LoVo (cell line): ENCODE results near the gene TCF7L2.

Source experiments
- DNase-seq: peaks from one replicate; pipeline ENCODE4 v3.0.0-alpha.2; 2016; ENCODE audit warnings: low spot score

Gene TCF7L2

DNA sequence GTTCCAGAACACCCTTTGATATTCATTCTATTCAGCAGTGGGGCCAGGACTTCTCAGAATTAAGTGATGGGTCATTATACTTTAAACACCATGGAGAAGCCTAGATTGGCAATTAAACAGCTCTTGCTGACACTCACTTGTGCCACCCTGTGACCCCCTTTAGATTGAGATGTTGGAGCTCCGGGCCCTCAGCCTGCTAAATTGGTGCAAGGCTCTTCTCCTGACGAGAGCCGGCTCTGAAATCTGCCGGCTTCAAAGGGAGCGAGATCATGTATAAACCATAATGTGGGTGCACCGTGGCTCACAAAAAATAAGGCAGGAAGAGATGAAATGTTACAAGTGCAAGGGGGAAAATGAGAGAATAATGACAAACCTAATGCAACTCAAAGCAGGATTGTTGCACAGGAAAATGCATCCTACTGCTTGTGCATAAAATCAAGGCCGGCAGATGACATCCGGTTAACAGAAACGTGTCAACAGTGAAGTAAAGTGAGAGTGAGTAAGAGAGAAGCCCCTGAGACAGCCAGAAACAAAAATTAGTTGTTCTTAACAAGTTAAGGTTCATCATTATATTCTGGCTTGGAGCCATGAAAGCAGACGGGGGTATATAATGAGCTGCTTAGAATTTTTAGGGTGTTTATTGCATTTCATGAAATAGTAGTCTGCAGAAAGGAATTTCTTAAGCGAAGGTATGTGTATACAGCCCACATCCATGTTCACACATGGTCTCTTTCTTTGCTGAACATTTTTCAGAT is 198.2 kb downstream of the TCF7L2 start:
- DNase-seq = no peak

DNA sequence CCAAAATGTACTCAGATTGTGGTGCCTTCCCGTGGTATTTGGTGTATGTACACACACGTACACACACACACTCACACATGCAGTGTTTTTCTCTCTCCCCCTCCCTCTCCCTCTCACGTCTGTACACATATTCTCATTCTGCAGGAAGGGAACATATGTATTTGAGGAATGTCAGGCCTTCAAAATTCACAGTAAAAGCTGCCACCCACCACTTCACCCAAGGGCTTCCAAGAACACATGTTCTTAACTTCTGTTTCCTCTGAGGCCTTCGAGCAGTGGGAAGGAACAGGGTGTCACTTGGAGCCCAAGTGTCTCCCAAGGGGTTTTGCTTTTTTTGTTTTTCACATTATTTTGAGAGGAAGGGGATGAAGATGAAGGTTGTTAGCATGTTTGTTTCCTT is 198.9 kb downstream of the TCF7L2 start:
- DNase-seq = no peak

DNA sequence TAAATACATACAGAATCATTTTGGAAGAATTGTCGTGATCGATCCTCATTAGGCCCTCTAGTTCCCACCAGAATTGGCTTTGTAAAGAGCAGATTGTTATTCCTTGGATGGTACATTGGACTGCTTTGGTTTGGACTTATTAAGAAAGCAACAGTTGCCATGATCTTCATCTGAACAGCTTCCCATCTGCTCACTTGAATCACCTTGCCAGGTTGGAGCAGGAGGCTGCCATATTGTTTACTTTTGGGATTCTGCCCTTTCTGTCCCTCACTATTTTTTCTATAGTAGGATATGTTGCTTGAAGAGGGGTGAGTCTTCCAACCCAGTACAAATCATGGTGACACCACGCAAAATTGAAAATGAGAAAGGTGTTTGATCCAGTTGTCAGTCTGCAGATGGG is 199.6 kb downstream of the TCF7L2 start:
- DNase-seq = no peak

DNA sequence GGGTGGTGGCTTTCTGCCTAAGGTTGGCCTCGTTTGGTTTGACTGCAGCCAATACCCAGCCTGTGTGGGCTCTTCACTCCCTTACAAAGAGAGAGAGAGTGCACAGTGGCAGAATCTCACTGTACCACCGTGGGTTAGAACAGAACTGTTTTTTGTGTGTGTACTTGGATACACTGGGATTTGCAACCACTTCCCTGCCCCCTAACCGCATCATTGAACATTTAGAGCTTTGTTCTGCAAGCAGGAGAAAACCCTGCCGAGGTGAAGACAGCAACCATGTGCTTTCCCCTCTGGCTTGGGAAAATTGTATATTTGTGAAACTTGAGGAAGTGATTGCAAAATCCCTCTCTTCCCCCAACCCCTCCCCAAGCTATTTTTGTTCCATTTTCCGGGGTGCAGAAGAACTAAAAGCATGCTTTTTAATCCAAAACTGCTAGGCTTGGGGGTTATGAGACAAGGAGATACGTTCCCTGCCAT is 201.2 kb downstream of the TCF7L2 start:
- no peak for DNase-seq

DNA sequence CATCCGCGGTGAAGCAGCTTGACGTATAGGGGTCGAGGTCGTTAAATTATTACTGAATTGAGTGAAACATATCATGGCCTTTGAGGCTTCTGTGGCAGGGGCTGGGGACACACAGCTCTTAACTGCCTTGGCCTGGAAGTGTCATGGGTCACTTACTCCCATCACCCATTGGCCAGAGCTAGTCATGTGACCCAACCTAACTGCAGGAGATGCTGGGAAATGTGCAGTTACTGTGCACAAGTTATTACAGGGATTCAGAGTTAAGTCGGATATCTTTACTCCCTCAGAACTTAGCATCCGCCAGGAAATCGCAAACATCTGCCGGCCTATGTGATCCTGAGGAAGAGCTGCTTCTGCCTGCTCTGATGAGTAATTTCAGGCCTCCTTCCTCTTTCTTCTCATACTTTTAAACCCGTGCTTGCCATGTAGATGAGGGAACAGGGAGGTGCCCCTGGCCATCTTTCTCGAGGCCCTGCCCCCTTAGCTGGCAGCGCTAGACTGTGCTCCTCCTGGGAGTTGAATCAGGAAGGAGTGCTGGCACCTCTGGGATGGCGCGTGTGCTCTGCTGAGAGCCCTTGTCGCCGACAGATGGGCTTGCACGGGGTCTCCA is 203.6 kb downstream of the TCF7L2 start:
- no peak for DNase-seq

DNA sequence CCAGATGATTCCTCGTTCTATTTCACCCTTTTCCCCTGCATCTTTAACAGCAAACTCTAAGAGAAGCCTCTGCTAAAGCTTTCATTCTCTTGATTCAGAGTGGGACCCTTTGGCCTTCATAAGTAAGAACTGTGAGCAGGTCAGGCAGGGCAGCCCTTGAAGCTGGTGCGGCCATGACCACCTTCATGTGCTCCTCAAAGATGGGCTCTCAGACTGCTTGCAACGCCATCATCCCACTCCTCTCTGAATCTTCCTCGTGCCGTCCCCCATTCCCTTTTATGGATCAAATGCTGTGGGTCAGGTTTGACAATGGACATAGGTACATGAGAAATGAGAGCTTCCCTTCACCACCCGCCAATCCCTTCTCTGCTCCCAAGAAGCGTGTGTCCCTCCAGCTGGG is 207.4 kb downstream of the TCF7L2 start:
- no peak for DNase-seq

DNA sequence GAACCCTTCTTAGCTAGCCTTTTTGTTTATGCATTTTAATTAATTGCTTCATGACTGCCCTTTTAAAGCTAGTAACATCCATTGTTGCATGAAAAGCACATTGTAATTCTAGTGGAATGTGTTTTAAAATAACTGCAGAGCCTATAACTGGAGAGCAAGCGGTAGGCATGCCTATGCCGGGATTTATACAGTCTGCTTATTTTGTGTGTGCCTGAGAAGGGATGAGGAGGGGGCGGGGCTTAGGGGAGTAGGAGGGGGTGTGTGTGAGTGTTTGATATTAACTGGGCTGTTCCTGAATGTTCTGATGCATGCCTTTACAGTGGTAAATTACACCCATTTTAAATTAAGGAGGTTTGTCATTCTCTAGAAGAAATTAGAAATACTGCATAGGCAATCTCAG is 208.1 kb downstream of the TCF7L2 start:
- no peak for DNase-seq

DNA sequence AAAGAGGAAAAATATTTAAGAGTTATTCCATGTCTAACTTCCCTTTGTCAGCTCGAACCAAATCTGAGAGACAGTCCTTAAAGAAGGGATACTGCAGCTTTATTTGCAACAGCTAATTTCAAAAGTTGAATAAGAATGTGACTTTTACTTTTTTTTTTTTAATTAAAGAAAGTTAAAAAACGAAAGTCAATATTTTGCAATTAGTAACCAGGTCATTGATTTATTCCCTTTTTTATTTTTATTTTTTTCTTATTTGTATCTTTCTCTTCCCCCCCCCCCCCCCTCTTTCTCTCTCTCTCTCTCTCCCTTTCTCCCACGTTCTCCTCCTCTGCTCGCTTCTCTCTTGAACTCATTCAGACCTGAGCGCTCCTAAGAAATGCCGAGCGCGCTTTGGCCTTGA is 209.5 kb downstream of the TCF7L2 start:
- DNase-seq = no peak

DNA sequence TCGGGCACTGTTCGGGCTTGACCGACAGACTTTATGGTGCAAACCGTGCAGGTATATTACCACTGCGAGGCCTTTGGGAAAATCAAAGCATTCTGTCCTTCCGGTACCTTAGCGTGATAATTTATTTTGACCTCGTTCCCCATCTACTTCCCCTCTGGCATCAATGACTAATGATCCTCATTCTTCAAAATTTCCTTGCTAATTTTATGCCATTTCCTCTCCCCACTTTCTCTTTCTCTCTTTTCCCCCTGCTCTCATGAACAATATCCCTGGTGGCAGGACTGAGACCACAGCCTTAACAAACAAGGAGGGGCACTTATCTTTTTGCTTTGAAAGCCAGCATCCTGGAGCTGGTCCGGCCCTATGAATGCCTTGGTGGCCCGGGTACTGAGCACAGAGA is 210.6 kb downstream of the TCF7L2 start:
- DNase-seq = no peak

DNA sequence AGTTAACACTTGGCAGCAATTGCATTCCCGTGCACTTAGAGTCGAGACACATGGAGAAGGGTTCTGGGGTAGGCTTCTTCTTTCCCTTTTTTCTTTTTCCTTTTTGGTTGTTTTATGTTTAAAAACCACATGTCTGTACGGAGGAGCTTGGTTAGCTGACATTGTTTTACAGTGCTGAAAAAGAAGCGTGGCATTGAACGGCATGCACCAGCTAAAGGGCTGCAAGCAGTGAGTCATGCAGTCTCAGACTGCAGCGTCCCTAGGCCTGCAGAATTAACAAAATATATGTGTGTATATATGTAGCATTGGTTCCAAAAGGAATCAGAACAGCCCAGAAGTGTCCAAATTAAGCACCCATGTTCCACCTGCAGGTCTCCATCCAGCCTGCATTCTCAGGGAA is 211.0 kb downstream of the TCF7L2 start:
- DNase-seq = no peak

DNA sequence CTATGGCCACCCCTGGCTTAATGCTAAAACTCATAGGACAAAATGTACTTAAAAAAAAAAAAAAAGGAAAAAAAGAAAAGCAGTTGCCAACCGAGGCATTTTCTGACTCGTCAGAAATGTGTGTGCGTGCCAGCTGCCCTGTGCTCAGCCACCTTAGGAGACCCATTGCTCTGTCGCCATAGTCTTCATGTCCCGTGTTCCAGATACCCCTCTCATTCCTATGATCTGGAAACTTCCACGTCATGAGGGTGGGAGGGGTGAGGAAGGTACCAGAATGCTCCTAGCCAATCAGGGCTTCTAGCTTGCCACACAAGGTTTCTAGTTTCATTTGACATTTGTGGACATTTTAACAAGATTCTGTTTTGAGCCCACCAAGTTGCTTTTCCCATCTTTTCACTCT is 212.9 kb downstream of the TCF7L2 start:
- no peak for DNase-seq

DNA sequence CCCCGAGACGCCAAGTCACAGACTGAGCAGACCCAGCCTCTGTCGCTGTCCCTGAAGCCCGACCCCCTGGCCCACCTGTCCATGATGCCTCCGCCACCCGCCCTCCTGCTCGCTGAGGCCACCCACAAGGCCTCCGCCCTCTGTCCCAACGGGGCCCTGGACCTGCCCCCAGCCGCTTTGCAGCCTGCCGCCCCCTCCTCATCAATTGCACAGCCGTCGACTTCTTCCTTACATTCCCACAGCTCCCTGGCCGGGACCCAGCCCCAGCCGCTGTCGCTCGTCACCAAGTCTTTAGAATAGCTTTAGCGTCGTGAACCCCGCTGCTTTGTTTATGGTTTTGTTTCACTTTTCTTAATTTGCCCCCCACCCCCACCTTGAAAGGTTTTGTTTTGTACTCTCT is 215.6 kb downstream of the TCF7L2 start:
- DNase-seq = no peak

DNA sequence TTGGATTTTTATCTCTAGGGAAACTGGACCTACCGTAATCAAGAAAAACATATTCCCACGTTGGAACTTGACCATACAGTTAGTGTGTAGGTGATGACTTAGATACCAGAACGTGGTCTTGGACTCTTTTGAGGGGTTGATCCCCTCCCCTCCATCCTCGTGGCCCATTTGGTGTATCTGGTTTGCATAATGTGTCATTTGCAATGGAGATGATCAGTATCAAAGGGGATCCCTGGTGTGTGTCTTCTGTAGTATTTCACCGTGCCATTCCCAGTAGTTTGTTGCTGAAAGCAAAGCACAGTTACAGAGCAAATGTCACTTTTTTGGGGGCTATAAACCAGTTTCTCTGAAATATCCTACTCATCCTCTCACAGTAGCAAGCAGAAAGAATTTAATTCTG is 217.7 kb downstream of the TCF7L2 start:
- DNase-seq = no peak

DNA sequence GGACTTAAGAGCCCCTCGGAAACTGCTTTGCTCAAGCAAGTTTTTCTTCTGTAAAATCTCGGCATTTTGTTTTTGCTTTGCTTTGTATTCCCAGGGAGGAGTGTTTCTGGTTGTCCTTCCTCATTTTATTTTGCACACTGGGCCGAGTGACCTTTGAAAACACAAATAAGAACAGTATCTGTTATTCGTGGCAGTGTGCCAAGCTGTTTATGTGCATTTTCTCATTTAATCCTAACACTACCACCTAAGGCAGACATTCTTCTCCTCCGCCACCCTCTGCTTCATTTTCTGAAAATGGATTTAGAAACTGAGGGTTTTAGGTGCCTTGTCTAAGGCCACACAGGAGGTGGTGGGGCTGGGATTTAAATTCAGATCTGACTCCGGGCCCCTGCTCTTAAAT is 218.5 kb downstream of the TCF7L2 start:
- DNase-seq = no peak

DNA sequence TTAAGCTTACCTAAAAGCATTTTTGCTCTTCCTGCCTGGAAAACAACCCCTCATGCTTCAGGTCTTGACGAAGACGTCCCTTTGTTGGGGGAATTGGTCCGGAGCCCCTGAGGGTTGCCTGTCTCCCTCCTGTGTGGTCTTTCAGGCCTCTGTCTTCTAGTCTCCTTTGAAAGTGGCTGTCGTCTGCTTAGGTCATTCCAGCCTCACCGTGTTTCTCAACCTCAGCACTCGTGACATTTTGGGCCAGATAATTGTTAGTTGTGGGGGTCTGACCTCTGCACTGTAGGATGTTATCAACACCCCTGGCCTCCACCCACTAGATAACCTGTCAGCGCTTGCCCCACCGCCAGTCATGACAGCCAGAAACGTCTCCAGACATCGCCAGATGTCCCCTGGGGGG is 219.1 kb downstream of the TCF7L2 start:
- no peak for DNase-seq

DNA sequence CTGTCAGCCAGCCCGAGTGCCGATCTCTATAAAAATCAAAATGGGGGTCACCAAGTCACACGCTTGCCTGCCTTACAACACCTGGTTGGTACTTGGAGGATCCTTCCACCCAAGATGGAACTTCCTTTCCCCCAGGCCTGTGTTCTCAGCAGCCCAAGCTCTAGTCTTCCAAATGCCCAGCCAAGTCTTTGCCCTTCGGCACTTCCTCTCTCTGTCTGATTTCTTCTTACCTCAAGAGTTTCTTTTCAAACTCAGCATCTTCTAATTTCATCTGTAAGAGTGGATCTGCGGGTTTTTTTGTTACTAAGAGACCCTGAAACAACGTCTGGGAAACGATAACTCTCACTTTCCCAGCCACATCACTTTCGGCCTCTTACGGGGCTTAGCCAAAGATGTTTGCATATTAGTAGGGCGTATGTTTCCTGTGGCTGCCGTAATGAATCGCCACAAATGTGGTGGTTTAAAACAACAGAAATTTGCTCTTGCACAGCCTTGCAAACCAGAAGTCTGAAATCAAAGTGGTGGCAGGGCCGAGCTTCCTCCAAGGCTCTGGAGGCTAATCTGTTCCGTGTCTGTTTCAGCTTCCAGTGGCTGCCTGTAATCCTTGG is 219.9 kb downstream of the TCF7L2 start:
- DNase-seq = no peak

DNA sequence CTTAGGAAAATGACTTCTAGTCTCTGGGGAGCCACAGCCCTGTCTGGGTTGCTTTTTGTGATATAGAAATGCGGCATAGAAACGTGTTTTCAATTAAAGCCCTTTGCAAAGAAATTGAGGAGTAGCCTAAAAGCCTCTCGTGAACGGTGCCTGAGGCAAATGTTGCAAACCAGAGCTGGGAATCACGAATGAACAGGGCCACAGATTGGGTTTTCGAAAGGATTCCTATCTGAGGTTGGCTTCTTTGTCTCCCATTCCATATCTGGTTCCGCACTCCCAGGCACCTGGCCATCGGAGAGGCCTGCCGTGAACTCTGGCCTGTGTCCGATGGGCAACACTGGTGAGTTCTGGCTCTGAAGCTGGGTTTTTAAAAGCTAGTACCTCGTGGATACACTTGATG is 221.6 kb downstream of the TCF7L2 start:
- DNase-seq = no peak

DNA sequence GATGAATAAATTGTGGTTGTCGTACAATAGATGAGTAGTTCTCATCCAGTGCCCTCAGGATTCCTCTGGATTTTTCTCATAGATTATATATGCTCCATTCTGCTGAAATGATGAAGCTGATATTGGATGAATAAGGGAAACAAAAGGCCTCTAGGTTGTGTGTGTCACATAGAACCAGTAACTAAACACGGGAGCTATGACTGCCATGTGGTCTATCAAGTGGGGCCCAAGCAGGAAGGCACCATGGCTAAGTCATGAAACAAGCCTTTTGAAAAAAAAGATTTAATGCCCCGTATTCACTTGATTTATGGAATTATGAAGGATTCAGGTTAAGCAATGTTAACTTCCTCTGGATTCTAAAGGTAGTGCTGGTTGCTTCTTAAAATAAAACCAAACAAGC is 225.1 kb downstream of the TCF7L2 start:
- DNase-seq = no peak

DNA sequence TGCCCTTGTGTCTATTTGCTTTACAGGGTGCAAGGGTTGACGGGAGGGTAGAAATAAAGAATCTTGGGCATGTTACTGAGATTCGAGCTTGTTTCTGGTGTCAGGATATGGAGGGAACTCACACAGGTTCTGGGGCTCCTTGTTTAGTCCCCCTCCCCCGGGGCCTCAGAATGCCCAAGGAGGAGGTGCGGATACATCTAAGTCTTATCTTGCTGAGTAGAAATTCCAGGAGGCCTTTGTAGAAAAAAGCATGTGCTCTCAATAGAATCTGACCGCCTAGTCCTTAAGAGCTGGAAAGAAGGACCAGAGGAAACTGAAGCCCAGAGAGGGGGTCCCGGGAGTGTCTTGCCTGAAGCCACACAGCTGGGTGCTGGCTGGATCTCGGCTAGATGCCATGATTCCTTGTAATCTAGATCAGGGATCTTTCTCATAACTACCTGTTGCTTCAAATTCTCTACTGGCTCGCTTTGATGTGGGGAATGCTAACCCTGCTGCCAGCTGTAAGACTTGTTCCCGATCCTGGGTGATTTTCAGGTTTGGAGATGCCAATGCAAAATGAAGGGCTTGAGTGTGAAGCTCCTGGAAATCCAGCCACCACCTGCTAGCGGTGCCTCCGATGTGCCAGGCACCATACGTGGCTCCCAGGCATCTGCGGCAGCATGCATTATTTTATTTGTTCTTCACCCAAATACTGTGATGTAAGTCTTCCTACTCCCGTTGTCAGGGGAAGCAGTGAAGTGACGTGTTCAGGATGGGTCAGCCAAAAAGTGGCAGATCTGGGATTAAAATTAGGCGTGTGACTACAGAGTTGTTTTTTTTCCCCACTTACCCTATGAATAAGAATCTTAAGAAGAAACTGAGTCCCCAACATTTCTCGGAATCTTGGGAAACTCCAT is 226.0 kb downstream of the TCF7L2 start:
- DNase-seq = no peak

DNA sequence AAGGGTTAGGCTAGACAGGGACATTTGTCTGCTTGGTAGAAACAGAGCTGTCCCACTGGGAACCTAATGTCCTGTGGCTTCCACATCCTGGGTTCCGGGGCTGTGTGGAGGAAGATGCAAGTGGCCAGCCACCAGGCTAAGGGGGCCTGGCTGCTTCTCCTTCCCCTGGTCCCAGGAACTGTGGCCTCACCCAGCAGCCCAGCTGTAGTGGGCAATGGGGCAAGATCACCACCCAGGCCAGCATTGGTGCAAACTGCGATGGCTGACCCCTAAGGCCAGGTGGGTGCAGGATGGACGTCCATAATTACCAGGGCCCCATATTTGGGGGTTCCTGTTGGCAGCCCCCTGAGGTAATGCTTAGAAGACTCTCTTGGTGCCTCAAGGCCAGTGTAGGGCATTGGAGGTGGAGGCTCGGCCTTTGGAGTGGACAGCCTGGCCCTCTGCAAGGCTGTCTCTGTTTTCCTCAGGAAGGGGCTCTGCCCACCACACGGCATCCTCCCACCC is 226.7 kb downstream of the TCF7L2 start:
- DNase-seq = no peak

DNA sequence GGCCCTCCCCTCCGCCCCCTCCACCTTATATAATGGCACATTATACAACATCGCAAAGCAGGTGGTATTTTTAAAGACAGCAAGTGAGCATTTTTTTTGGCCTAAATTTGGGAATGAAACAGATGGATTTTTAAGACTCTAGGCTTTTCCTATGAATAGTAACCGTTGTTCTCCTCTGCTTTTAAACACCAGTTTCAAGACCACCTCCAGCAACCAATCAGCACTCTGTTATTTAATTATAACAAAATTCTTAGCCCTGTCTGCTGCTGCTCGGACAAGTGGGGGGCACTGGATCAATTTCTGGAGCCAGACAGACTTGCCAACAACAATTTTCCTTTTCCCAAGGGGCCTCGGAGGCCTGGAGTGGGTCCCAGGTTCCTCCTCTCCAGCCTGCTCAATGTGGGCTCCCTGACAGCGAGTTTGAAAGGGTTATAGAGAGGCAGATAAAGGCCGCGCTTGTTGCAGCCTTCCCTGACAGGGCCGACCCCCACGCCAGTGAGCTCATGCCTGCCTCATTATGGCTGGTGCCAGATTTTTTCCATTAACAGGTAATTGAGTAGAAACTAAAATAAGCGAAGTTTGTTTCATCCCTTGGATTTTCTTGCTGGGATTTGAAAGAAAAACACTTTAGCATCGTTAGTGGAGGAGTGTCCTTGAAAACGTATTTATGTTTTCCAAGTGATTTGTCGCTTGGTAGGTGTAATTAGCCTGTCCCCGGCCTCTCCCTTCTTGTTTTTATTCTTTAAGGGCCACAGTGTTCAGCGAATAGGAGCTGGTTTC is 227.3 kb downstream of the TCF7L2 start:
- DNase-seq = no peak

DNA sequence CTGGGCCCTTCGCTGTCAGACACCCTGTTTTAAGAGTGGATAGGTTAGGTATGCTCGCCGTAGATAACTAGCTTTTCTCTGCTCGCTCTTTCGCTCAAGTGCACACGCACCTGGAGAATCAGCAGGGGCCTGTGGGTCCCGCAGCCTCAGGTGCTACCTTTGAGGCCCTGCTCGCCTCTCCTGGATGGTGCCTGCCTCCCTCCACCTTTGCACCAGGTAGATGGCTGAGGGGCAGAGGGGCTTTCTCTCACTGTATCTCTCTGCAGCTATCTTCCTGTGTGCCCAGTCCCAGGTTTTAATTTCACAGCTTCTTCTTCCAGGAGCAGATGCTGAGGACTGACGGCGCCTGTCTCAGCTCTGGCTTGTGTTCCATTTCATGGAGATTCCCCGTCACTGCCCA is 227.9 kb downstream of the TCF7L2 start:
- DNase-seq = no peak
